ENCODE results near the gene DENND11.
A peak's percentile ranks its signal among the peaks of the same experiment; 100 is the strongest.
"Not testable (repeated sequence)": the region's sequence is repeated elsewhere in the genome, so short reads cannot be mapped to it uniquely, and the experiment has no call there.

DENND11 gene

DNA sequence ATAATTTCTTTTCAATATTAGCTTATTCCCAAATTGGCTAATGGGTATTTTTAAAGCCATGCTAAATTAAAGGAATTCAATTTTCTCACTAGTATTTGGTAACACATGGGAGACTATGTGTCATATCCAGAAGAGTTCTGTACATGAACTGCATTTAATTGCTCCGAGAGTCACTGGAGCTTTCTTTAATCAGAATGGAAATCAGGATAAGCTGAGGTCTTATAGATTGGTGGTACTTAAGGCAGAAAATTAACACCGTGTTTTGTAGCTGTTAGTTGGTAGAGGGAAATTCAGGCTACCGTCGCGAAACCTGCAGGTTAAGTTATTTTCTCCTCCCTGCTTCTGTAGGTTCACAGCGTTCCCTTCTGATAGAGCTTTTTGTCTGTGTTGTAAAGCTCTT is 6.4 kb upstream of the DENND11 start, which contains the start of gene WEE2:
TSS of gene WEE2 (plus strand) at position 3 of the 400 bp plus-strand sequence. CDS start 406 bp downstream, outside the sequence.
- DNase-seq (ENCODE audit: low read depth), result no peak

DNA sequence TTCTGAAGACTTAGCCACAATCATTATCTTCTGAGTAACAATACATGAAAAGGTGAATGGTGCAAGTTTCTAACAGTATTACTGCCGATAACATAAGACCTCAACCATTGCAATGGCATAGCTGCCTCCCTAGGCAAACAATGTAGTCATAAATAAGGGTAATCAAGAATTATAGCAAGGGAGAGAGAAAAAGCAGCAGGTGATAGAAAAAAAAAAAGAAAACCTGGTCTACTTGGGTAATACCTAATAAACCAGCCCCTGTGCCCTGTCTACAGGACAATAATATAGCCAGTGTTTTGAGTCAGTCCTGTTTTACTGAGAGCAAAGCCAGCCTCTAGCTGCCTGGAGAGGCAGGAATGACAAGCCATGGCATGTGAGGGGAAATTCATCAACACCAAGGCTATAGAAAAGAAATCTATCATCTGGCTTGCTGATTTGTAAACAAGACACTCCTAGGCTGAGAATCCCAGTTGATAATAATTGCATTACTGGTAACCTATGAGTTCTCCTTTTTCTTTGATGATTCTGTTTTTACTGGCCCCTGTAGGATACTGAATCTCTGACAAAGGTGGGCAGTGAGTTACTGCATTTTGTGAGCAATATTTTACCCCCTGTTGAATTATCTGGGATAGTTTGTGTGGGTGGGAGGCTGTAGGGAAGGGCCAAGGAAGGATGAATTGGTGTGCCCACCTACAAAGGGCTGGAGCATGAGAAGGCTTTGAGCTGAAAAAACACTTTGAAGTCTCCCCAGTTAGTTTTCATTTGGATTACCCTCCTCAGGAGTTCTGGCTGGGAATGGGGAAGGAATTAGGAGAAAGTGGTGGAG is 4.5 kb upstream of the DENND11 start:
- DNase-seq (ENCODE audit: low read depth), result no peak

DNA sequence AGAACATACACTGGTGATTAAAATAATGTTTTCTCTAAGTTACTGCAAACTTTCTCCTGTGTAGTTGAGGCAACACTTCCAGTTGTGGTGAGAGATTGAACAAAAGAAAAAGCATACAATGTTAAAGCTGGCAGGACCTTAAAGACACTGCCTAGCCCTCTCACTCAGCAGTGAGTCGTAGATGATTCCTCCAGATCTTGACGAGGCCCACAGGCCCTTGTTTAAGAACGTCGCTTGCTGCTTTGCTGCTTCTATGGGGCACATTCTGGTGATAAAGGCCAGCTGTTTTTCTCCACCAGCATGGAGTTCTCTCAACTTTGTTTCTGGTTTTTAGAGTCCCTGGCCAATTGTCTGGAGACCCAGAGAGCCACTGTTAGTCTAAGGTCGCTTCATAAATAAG is 2.8 kb upstream of the DENND11 start:
- DNase-seq (ENCODE audit: low read depth), result no peak

DNA sequence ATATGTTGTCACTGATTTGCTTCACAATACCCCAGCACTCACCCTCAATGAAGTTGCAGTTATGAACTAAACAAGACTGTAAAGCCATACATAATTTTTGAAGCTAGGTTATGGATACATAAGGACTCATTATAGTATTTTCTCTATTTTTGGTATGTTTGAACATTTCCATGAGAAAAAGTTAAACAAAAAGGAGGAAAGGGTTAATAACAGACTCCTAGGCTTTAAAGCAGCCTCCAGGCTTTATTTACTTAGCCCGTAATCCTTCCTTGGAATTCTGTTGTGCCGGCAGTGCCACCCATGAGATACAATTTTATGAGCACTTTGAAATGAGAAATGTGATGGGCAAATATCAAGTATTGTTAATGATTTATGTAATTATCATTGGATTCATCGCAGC is 2.1 kb upstream of the DENND11 start:
- DNase-seq (ENCODE audit: low read depth), result no peak

DNA sequence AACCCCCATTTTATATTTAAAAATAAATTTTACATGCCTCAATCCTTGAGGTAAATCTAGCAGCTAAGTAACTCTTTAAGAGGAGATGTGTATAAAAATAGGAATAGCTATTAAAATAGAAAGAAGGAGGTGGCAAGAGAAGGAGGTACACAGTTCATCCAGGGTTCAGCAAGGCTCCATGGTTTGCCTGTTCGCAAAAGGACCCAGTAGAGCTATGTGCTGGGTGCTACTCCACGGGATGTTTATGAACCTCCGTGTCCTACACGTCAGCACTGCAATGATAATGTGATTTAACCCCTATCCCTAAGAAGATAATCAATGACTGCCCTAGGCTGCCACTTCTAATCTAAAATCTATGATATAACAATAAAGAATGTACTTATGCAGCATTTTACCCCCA is 926 bp upstream of the DENND11 start:
- no peak for DNase-seq (ENCODE audit: low read depth)

DNA sequence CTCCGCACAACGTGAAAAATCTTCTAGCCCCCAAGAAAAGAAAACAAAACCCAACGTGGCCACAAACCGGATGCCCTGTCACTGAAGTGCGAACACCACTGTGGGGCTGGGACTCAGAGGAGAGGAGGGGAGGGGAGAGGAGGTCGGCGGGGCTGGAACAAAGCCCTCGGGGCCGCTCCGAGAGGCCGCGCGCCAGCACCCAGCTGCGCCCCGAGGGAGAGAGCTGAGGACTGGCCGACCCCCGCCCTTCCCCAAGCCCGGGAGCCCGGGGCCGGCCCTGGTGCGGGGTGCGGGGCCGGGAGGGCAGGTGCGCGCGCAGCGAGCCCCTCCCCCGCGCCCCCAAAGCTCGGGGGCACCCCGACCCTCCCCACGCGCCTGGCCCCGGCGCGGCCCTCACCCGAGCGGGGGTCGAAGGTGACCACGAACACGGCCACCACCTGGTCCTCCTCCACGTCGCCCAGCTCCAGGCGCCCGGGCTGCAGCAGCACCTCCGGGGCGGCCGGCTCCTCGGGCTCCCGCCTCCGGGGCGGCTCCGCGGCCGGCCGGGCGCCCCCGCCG is 398 bp downstream of the DENND11 start:
- peak; percentile 55 for DNase-seq (ENCODE audit: low read depth)

DNA sequence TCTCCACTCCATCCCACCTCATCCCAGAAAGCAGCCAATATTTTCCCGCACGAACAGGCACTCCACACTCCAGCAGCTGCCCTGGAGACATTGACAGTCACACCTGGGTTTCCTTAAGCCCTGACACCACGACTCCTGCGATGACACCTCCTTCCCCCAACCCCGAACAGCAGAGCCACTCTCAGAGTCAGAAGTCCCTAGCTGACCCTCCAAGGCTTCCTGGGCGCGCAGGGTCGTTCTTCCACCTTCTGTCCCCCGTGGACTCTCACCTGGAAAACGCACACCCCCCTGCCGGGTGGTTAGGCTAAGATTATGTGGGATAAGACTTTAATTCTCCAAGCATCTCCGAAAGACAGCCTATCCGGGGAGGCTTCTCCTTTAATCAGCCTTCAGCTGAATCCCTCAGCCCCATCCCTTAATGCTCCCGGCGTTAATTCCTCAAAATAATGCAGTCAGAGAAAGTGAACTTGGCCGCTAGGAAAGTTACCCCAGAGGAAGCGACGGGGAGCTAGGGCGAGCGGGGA is 1.1 kb downstream of the DENND11 start:
- no peak for DNase-seq (ENCODE audit: low read depth)

DNA sequence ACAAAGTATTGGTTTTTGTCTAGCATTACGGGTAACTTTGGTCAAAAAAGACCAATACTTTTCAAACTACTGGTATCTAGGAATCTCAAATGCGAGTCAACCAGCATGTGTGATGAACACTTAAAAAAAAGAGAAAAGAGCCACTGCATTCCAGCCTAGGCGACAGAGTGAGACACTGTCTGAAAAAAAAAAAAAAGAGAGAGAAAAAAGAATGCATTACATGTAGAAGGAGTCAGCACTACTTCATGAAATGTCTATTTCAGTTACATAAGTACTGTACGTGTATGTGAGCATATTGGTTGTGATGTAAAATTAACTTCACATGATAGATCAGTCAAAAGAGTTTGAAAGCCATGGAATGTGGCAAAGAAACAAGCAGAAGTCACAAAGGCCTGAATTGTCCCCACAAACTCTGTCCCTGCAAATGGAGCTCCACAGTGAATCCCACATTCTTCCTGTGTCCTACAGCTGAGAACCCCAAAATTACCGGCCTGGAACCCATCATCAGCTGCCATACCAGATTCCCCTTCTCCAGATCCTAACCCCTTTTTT is 1.6 kb downstream of the DENND11 start:
- no peak for DNase-seq (ENCODE audit: low read depth)

DNA sequence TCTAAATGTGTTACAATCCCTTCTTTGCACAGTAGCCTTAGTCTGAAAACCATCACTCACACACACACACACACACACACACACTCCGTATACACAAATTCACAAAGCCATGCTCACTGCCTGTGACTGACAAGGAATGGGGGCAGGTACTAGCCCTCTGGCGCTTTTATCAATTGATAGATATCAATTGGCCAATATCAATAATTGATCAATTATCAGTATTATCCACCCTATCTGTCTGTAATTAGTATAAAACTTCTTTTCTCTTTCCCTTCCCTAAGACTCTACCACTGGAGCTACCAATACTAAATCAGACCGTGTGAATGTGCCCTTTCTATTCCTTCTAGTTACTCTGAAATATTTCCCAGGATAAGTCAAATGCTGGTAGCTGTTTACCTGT is 2.1 kb downstream of the DENND11 start:
- no peak for DNase-seq (ENCODE audit: low read depth)

DNA sequence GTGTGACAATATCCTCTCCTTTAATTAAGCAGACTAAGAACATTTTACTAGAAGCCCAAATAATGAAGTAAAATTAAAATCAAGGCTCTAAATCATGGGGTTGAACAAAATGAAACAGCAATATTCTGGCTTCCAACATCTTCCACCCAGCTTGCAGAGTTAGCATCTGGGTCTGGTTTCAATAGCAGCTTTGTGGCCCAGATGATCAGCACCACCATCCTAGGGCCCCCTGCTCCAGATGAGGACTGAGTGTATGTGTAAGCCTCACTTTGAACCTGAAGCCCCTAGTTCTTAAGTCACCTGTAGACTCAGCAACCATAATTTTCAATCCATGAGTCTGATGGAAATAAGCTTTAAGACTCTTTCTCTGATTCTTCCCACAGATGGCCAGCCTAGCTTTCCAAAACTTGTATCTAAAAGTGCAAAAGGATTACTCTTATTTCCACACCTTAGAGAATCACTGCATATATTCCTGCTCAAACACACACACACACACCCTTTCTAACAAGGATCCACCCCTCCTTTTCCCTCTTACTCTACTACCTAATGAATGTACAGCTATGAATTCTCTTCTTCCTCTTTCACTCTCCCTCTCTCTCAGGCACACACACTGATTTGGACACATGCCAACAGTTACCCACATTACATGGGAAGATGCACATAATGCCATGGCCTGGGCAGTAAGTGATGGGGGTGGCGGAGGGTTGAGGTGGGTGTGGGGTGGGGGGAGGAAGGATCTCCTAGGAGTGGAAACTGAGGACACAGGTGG is 3.5 kb downstream of the DENND11 start:
- DNase-seq (ENCODE audit: low read depth), result no peak

DNA sequence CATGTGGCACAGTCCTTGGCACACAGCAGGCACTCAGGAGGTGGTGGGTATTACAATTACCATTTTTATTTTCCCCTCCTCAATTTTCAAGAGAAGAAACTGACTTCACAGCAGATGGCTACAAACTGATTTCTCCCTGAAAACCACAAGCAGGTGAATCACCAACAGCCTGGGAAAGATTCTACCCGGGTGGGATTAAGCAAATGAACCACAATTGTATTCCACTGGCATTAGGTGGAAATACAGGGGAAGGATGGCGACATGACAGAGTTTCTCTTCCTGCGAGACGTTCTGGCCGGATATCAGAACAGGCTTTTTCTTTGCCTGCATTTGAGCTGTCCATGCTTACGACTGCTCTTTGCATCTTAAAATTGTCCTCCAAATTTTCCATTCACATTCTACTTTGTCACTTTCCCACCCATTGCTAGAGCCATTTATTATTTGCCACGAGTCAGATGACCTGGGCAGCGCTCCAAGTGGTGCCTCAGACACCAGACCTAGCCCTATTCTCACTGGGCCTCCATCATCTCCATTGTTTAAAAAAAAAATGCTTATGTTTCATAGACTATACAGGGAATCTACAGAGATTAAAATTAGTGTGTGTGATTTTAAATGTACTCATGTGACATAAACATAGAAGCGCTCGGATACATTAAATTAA is 4.6 kb downstream of the DENND11 start:
- no peak for DNase-seq (ENCODE audit: low read depth)

DNA sequence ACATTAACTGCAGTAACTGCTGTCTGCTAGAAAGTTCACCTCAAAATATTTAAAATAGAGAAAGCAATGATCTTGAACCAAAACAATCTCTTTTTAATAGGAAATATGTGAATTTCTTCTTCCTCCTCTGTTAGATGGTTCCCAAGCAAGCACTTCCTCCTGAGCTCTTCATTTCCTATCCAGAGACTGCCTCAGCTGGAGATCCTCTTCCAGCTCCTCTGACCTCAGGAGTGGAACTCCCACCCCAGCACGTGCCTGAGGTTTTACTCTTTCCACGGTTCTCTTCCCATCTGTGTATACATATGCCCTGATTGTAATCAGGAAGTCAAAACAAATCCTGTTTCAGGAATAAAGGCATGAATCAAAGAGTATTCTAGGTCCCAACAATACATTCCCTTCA is 5.6 kb downstream of the DENND11 start:
- no peak for DNase-seq (ENCODE audit: low read depth)

DNA sequence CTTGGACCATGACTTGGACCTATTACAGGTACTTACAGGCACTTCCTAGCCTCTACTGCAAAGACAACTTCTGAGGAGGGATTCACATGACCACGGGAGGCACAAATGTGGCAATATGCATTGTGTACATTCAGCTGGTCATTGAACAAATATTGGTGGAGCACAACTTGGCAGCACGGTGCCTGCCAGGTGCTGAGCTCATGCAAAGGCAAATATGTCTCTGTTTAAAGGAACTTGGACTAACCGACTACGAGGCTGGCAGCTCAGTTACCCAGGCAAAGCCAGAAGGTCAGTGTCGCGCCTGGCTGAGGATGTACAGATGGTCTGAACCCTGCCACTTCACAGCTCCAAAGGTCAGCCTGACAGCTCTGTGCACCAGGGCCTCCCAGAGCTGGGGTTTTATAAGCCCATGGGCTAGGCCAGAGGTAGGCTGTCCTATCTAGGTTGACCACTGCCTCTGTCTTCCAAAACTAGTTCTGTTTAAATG is 6.1 kb downstream of the DENND11 start:
- DNase-seq (ENCODE audit: low read depth), result no peak

DNA sequence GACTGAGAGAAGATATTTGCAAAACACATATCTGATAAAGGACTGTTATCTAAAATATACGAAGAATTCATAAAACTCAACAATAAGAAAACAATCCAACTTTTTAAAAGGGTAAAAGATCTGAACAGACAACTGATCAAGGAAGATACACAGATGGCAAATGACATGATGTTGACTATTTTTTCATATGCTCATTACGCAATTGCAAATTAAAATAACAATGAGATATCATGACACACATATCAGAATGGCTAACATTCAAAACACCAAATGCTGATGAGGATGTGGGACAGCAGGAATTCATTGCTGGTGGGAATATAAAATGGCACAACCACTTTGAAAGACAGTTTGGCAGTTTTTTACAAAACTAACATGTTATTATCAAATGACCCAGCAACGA is 8.9 kb downstream of the DENND11 start:
- DNase-seq (ENCODE audit: low read depth), result no peak

DNA sequence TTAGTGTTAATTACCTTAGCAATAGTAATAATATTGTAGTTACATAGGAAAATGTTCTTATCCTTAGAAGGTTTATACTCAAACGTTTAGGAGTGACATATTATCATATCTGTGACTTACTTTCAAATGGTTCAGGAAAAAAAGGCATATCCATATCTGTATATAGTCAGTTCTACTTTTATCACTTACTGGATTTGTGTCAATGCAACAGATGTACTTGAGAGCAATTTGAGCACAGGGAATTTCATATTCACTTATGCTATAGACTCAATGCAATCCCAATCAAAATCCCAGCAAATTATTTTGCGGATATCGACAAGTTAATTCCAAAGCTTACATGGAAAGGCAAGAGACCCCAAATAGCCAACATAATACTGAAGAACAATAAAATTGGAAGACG is 10.0 kb downstream of the DENND11 start:
- DNase-seq (ENCODE audit: low read depth), result no peak

DNA sequence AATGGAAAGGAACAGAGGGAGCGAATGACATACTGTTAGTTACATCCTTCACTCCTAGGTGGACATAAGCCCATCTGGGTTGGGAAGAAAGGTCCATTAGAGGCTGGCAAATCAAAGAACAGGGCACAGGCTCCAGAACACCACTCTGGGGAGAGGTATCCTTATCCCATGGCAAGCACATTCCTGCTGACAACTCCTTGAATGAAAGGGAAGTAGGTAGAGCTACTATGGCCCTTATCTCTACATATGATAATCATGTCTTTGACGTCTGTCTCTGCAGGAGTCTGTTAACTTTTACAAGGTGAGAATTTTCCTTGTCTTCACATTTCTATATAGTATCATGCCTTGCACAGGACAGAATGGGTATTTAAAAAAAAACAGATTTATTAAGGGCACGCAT is 10.4 kb downstream of the DENND11 start:
- DNase-seq (ENCODE audit: low read depth), result no peak

DNA sequence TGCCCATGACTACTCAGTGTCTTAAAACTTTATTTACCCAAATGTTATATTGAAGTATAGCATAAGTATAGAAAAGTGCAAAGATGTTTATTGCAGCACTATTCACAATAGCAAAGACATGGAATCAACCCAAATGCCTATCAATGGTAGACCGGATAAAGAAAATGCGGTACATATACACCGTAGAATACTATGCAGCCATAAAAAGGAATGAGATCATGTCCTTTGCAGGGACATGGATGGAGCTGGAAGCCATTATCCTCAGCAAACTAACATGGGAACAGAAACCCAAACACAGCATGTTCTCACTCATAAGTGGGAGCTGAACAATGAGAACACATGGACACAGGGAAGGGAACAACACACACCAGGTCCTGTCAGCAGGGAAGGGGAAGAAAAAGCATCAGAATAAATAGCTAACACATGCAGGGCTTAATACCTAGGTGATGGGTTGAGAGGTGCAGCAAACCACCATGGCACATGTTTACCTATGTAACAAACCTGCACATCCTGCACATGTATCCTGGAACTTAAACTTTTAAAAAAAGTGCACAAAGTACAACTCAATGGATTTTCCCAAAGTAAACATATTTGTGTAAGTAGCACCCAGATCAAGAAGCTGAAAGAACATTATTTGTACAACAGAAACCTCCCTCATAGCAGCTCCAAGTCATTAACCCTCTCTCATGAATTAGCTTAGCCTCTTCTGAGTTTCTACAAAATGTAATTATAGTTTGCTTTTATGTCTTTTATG is 12.7 kb downstream of the DENND11 start:
- not testable (repeated sequence) for DNase-seq (ENCODE audit: low read depth)

DNA sequence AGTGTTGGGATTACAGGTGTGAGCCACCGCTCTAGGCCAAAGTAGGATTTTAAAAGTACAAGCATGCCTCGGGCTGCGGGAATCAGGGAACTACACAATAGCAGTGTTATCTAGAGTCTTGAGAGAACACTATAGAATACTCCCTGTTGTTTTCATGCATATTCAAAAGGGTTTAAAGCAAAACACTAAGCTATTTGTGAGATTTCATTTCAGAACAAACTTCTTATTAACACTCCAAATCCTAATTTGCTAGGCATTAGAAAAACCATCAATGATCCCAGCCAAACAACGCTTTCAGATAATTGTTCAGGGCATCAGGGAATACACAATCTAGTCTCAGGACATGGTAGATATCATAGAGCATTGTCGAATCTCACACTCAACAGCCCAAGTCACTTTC is 13.9 kb downstream of the DENND11 start:
- DNase-seq (ENCODE audit: low read depth), result no peak

DNA sequence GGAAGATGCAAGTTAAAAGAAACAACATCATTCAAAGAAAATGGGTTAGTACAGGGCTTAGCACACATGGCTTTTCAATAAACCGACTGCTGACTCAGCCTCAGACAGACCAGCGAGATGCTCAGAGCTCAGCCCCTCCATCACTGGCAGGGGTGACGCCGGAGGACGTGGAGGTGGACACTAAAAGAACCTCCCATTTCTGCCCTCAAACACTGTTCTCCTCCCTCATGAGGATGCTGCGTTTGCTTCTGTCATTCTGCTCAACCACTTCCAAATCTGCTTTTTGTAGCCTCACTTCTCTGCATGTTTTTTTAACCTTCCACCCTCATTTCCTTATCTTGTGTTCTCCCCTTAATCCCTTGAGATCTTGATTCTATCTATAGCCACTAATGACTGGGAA is 15.3 kb downstream of the DENND11 start:
- DNase-seq (ENCODE audit: low read depth), result no peak

DNA sequence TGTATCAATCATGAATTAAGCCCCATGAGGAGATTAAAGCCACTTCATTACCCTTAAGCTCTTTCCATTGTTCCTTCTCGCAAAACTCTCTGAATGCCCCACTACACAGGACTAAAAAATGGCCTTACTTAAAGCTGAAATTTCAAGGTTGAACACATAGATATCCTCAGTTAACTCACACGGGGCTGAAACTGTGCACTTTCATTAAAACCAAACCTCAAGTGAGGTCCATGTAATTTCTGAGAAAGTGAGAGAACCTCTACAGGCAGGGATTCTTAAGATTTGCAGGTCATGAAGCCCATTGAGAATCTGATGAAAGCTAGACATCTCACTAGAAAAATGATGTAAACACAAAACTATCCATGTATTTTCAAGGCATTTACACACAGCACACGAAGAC is 15.9 kb downstream of the DENND11 start:
- no peak for DNase-seq (ENCODE audit: low read depth)
